HepG2 (cell line): ENCODE results near the gene SERPINB10. TPM values are rescaled to one million over a fixed set of nuclear protein-coding genes. Genes with fewer than 3 reads are reported as not detected.
A peak's percentile ranks its signal among the peaks of the same experiment; 100 is the strongest.

ENCODE experiments used
- BCL6 ChIP-seq: IDR thresholded peaks from 2 replicates; pipeline ENCODE4 v1.6.1; 2016; ENCODE audit warnings: missing genetic modification reagents, missing compliant biosample characterization
- CBX5 ChIP-seq: sonication (generic); formaldehyde crosslinking; IDR thresholded peaks from 2 replicates; pipeline ENCODE4 v1.4.0; 2020; ENCODE audit warnings: missing genetic modification reagents, borderline replicate concordance
- FOSL1 ChIP-seq: sonication (generic); formaldehyde crosslinking; IDR thresholded peaks from 2 replicates; pipeline ENCODE4 v1.9.0; 2021; ENCODE audit warnings: missing genetic modification reagents, borderline replicate concordance
- FOXM1 ChIP-seq: sonication (generic); formaldehyde crosslinking; IDR thresholded peaks from 2 replicates; pipeline ENCODE4 v1.5.0; 2020; ENCODE audit warnings: missing genetic modification reagents
- GATAD1 ChIP-seq: IDR thresholded peaks from 2 replicates; pipeline ENCODE4 v1.6.1; 2016; ENCODE audit warnings: missing genetic modification reagents, missing compliant biosample characterization
- HDAC2 ChIP-seq: sonication (generic); formaldehyde crosslinking; IDR thresholded peaks from 2 replicates; pipeline ENCODE4 v1.4.0; 2020; ENCODE audit warnings: missing genetic modification reagents
- NCOA2 ChIP-seq: sonication (generic); formaldehyde crosslinking; IDR thresholded peaks from 2 replicates; pipeline ENCODE4 v1.8.0; 2022; ENCODE audit warnings: inconsistent platforms
- NFYC ChIP-seq: IDR thresholded peaks from 2 replicates; pipeline ENCODE4 v1.6.1; 2016; ENCODE audit warnings: missing genetic modification reagents, missing compliant biosample characterization
- PPARG ChIP-seq: conservative IDR thresholded peaks from 2 replicates; pipeline ENCODE4 v1.6.1; 2016; ENCODE audit warnings: missing biosample characterization, missing genetic modification reagents
- PRPF4 ChIP-seq: fragments of 200-400 bp; formaldehyde crosslinking; IDR thresholded peaks from 2 replicates; pipeline ENCODE4 v1.6.1; 2016; ENCODE audit warnings: low read length, low read depth; ENCODE audit not compliant: poor library complexity, severe bottlenecking
- SNRNP70 ChIP-seq: fragments of 200-400 bp; formaldehyde crosslinking; IDR thresholded peaks from 2 replicates; pipeline ENCODE4 v1.6.1; 2017; ENCODE audit warnings: mild to moderate bottlenecking, low read depth, low read length, moderate library complexity
- SSRP1 ChIP-seq: IDR thresholded peaks from 2 replicates; pipeline ENCODE4 v1.6.1; 2016; ENCODE audit warnings: control low read depth
- TBX3 ChIP-seq: fragments of 450-650 bp; IDR thresholded peaks from 2 replicates; pipeline ENCODE4 v1.6.1; 2017; ENCODE audit warnings: antibody characterized with exemption, mild to moderate bottlenecking, inconsistent platforms, borderline replicate concordance
- YEATS2 ChIP-seq: sonication (generic); formaldehyde crosslinking; IDR thresholded peaks from 2 replicates; pipeline ENCODE4 v1.4.0; 2020; ENCODE audit warnings: missing genetic modification reagents, borderline replicate concordance
- ZEB1 ChIP-seq: IDR thresholded peaks from 2 replicates; pipeline ENCODE4 v1.6.1; 2012; ENCODE audit warnings: mild to moderate bottlenecking, low read depth, inconsistent platforms; ENCODE audit not compliant: insufficient replicate concordance
- ZNF136 ChIP-seq: sonication (generic); formaldehyde crosslinking; IDR thresholded peaks from 2 replicates; pipeline ENCODE4 v1.8.1; 2022; ENCODE audit warnings: low read depth, mild to moderate bottlenecking, moderate library complexity, missing genetic modification reagents
- ZNF263 ChIP-seq: sonication (generic); formaldehyde crosslinking; IDR thresholded peaks from 2 replicates; pipeline ENCODE4 v1.4.0; 2020; ENCODE audit warnings: missing genetic modification reagents
- ZNF274 ChIP-seq: sonication (generic); formaldehyde crosslinking; IDR thresholded peaks from 2 replicates; pipeline ENCODE4 v1.5.1; 2020; ENCODE audit warnings: mild to moderate bottlenecking, missing genetic modification reagents
- ZNF598 ChIP-seq: sonication (generic); formaldehyde crosslinking; IDR thresholded peaks from 2 replicates; pipeline ENCODE4 v1.5.1; 2020; ENCODE audit warnings: mild to moderate bottlenecking, missing genetic modification reagents, borderline replicate concordance
- ZNF652 ChIP-seq: IDR thresholded peaks from 2 replicates; pipeline ENCODE4 v1.6.1; 2016; ENCODE audit warnings: low read depth, borderline replicate concordance
- ZNF788 ChIP-seq: sonication (generic); formaldehyde crosslinking; IDR thresholded peaks from 2 replicates; pipeline ENCODE4 v1.5.0; 2020; ENCODE audit warnings: mild to moderate bottlenecking, missing genetic modification reagents, borderline replicate concordance
- ZNF850 ChIP-seq: sonication (generic); formaldehyde crosslinking; conservative IDR thresholded peaks from 2 replicates; pipeline ENCODE4 v1.9.0; 2021; ENCODE audit warnings: mild to moderate bottlenecking, missing genetic modification reagents
- polyA plus RNA-seq, 8 experiments: library from polyadenylated mRNA; depleted of rRNA in 3 of 8; stranded (reverse) in 7 of 8; unstranded in 1 of 8; fragments of >200 nt; fragmentation: Illumina TruSeq in 4 of 8; extraction: Trizol in 4 of 8; gene quantifications; 2 replicates each; pipeline versions ENCODE4 v1.2.1 to v1.2.3, GENCODE V29; 2011 to 2016; ENCODE audit warnings: low read depth in 4 of 8, missing spikeins in 1 of 8, mixed read lengths in 1 of 8; ENCODE audit not compliant: insufficient read depth in 1 of 8
- total RNA-seq, 5 experiments: library from RNA; depleted of rRNA; stranded (reverse); fragments of >200 nt; fragmentation: Illumina TruSeq; extraction: Trizol; gene quantifications; 2 replicates each; pipeline ENCODE4 v1.2.3, GENCODE V29; 2016; ENCODE audit warnings: low read depth in 1 of 5
- TF ChIP-seq, protein P1 (sequence below): sonication (generic); formaldehyde crosslinking; IDR thresholded peaks from 2 replicates; pipeline ENCODE4 v1.5.1; 2020; ENCODE audit warnings: mild to moderate bottlenecking, missing genetic modification reagents, moderate library complexity
- TF ChIP-seq, protein P2 (sequence below): sonication (generic); formaldehyde crosslinking; conservative IDR thresholded peaks from 2 replicates; pipeline ENCODE4 v1.4.0; 2020; ENCODE audit warnings: missing genetic modification reagents
- TF ChIP-seq, protein P3 (sequence below): sonication (generic); formaldehyde crosslinking; IDR thresholded peaks from 2 replicates; pipeline ENCODE4 v1.4.0; 2020; ENCODE audit warnings: mild to moderate bottlenecking, missing genetic modification reagents
- TF ChIP-seq, protein P4 (sequence below): fragments of 450-650 bp; IDR thresholded peaks from 2 replicates; pipeline ENCODE4 v1.6.1; 2016

SERPINB10 gene
- total and polyA plus RNA-seq, 2 of the 13 experiments (the other 11 are each of a cell fraction or from before 2014, with no cell fraction given) = not detected

DNA sequence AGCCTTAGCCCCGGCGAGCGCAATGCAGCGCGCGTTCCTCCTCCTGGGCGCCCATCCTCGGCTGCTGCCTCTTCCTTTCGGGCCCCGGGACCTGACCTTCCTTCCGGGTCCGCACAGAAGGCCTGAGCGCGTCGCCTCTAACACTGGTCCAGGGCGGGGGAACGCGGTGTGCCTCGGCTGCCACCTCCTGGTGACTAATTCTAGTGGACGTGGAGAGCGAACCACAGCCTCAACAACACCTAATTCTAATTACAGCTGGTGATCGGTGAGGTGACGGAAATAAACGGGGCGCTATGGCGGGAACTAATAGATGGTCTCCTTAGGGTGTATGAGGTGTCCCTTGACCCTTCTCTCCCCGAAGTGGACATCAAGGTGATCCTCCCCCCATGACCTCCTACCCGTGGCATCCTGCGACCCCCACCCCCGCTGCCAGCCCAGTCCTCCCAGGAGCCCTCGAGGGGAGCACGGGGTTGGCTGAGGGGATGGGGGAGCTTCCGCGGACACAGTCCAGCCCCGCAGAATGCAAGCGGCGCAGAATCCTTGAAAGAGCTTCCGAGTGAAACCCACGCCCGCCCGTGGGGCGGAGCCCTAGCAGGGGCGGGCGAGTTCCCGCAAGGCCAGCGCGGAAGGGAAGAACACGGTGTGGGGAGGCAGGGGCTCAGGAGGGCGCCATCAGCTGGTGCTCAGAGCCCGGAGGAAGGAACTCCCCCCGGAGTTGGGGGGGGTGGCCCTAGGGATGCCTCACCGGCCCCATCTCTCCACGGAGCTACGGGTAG lies 28.6 kb downstream of the SERPINB10 start (continued):
- TF ChIP-seq, protein P1, sequence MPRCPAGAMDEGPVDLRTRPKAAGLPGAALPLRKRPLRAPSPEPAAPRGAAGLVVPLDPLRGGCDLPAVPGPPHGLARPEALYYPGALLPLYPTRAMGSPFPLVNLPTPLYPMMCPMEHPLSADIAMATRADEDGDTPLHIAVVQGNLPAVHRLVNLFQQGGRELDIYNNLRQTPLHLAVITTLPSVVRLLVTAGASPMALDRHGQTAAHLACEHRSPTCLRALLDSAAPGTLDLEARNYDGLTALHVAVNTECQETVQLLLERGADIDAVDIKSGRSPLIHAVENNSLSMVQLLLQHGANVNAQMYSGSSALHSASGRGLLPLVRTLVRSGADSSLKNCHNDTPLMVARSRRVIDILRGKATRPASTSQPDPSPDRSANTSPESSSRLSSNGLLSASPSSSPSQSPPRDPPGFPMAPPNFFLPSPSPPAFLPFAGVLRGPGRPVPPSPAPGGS (CRISPR knock-in tag) = no peak
- no peak for TF ChIP-seq SSRP1 (CRISPR knock-in tag)
- no peak for TF ChIP-seq NFYC (CRISPR knock-in tag)
- TF ChIP-seq GATAD1 (CRISPR knock-in tag) = no peak
- TF ChIP-seq ZNF788 (CRISPR knock-in tag) = peak; percentile 33; the same call in 1 of the 2 replicates
- no peak for TF ChIP-seq FOSL1 (CRISPR knock-in tag)
- TF ChIP-seq, protein P2, sequence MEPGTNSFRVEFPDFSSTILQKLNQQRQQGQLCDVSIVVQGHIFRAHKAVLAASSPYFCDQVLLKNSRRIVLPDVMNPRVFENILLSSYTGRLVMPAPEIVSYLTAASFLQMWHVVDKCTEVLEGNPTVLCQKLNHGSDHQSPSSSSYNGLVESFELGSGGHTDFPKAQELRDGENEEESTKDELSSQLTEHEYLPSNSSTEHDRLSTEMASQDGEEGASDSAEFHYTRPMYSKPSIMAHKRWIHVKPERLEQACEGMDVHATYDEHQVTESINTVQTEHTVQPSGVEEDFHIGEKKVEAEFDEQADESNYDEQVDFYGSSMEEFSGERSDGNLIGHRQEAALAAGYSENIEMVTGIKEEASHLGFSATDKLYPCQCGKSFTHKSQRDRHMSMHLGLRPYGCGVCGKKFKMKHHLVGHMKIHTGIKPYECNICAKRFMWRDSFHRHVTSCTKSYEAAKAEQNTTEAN = no peak
- no peak for TF ChIP-seq ZNF274 (CRISPR knock-in tag)
- TF ChIP-seq TBX3 = no peak
- TF ChIP-seq ZNF136 = no peak
- no peak for TF ChIP-seq ZNF652 (CRISPR knock-in tag)
- no peak for TF ChIP-seq SNRNP70
- no peak for TF ChIP-seq HDAC2
- TF ChIP-seq, protein P3, sequence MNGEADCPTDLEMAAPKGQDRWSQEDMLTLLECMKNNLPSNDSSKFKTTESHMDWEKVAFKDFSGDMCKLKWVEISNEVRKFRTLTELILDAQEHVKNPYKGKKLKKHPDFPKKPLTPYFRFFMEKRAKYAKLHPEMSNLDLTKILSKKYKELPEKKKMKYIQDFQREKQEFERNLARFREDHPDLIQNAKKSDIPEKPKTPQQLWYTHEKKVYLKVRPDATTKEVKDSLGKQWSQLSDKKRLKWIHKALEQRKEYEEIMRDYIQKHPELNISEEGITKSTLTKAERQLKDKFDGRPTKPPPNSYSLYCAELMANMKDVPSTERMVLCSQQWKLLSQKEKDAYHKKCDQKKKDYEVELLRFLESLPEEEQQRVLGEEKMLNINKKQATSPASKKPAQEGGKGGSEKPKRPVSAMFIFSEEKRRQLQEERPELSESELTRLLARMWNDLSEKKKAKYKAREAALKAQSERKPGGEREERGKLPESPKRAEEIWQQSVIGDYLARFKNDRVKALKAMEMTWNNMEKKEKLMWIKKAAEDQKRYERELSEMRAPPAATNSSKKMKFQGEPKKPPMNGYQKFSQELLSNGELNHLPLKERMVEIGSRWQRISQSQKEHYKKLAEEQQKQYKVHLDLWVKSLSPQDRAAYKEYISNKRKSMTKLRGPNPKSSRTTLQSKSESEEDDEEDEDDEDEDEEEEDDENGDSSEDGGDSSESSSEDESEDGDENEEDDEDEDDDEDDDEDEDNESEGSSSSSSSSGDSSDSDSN (CRISPR knock-in tag) = peak; percentile 50; the same call in 1 of the 2 replicates
- no peak for TF ChIP-seq BCL6
- no peak for TF ChIP-seq ZNF598 (CRISPR knock-in tag)
- TF ChIP-seq ZEB1 = no peak
- no peak for TF ChIP-seq ZNF263 (CRISPR knock-in tag)
- TF ChIP-seq PPARG (CRISPR knock-in tag) = no peak
- TF ChIP-seq PRPF4 = no peak
- TF ChIP-seq FOXM1 (CRISPR knock-in tag) = no peak
- TF ChIP-seq, protein P4, sequence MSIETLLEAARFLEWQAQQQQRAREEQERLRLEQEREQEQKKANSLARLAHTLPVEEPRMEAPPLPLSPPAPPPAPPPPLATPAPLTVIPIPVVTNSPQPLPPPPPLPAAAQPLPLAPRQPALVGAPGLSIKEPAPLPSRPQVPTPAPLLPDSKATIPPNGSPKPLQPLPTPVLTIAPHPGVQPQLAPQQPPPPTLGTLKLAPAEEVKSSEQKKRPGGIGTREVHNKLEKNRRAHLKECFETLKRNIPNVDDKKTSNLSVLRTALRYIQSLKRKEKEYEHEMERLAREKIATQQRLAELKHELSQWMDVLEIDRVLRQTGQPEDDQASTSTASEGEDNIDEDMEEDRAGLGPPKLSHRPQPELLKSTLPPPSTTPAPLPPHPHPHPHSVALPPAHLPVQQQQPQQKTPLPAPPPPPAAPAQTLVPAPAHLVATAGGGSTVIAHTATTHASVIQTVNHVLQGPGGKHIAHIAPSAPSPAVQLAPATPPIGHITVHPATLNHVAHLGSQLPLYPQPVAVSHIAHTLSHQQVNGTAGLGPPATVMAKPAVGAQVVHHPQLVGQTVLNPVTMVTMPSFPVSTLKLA = no peak
- TF ChIP-seq ZNF850 (CRISPR knock-in tag) = no peak
- no peak for TF ChIP-seq NCOA2 (CRISPR knock-in tag)
- TF ChIP-seq YEATS2 (CRISPR knock-in tag) = no peak
- TF ChIP-seq CBX5 (CRISPR knock-in tag) = 0 out of 2 replicates have a peak, but pooled peaks have one; percentile 32
